MM.1S (cell line): ENCODE measurements around the gene GAST.

Experiments used
- DNase-seq: peaks from one replicate; pipeline ENCODE4 v3.0.0-alpha.2; 2015
- H2AFZ ChIP-seq: fragments of 300-600 bp; sonication (generic); 2 replicates; pipeline ENCODE4 v1.6.0; 2016; ENCODE audit warnings: antibody characterized with exemption, low read length
- H3F3A ChIP-seq: fragments of 300-600 bp; sonication (generic); 2 replicates; pipeline ENCODE4 v1.6.1; 2016; ENCODE audit warnings: mild to moderate bottlenecking, antibody characterized with exemption, low read length, moderate library complexity, mixed read lengths; ENCODE audit not compliant: insufficient read depth
- H3K27ac ChIP-seq: fragments of 300-600 bp; sonication (generic); 2 replicates; pipeline ENCODE4 v1.5.1; 2016; ENCODE audit warnings: mild to moderate bottlenecking, low read length
- H3K27me3 ChIP-seq: fragments of 300-600 bp; sonication (generic); replicated peaks from 2 replicates; pipeline ENCODE4 v1.6.0; 2016; ENCODE audit warnings: low read length; ENCODE audit not compliant: insufficient read depth
- H3K36me3 ChIP-seq: fragments of 300-600 bp; sonication (generic); replicated peaks from 2 replicates; pipeline ENCODE4 v1.6.1; 2016; ENCODE audit warnings: mild to moderate bottlenecking, low read length, mixed read lengths; ENCODE audit not compliant: insufficient read depth
- H3K4me1 ChIP-seq: fragments of 300-600 bp; sonication (generic); 2 replicates; pipeline ENCODE4 v1.6.1; 2016; ENCODE audit warnings: low read length, mixed read lengths
- H3K4me2 ChIP-seq: fragments of 300-600 bp; sonication (generic); 2 replicates; pipeline ENCODE4 v1.6.0; 2016; ENCODE audit warnings: low read depth, low read length
- H3K4me3 ChIP-seq: fragments of 300-600 bp; sonication (generic); 2 replicates; pipeline ENCODE4 v1.5.1; 2016; ENCODE audit warnings: low read length, mixed read lengths
- H3K79me2 ChIP-seq: fragments of 300-600 bp; sonication (generic); 2 replicates; pipeline ENCODE4 v1.6.1; 2016; ENCODE audit warnings: mixed run types, low read length, mixed read lengths
- H3K9ac ChIP-seq: fragments of 300-600 bp; sonication (generic); 2 replicates; pipeline ENCODE4 v1.6.1; 2016; ENCODE audit warnings: low read length, mixed read lengths
- H3K9me2 ChIP-seq: fragments of 300-600 bp; sonication (generic); replicated peaks from 2 replicates; pipeline ENCODE4 v1.6.1; 2016; ENCODE audit warnings: mild to moderate bottlenecking, low read length, mixed read lengths; ENCODE audit not compliant: insufficient read depth
- H3K9me3 ChIP-seq: fragments of 300-600 bp; sonication (generic); replicated peaks from 2 replicates; pipeline ENCODE4 v1.6.1; 2016; ENCODE audit warnings: mild to moderate bottlenecking, low read length, mixed read lengths; ENCODE audit not compliant: insufficient read depth
- H4K20me1 ChIP-seq: fragments of 300-600 bp; sonication (generic); 2 replicates; pipeline ENCODE4 v1.6.1; 2016; ENCODE audit warnings: mild to moderate bottlenecking, low read length, moderate library complexity, mixed read lengths; ENCODE audit not compliant: insufficient read depth
- CTCF ChIP-seq: fragments of 300-600 bp; sonication (generic); IDR thresholded peaks from 2 replicates; pipeline ENCODE4 v1.5.1; 2016; ENCODE audit warnings: antibody characterized with exemption, low read length, mixed read lengths
- EZH2 ChIP-seq: fragments of 300-600 bp; sonication (generic); optimal IDR thresholded peaks from 2 replicates; pipeline ENCODE3; 2017; ENCODE audit warnings: low read depth, mild to moderate bottlenecking, antibody characterized with exemption, low read length, mixed read lengths
- EZH2phosphoT487 ChIP-seq: fragments of 300-600 bp; sonication (generic); IDR thresholded peaks from 2 replicates; pipeline ENCODE4 v1.6.1; 2018; ENCODE audit warnings: antibody characterized with exemption, low read length

Gene GAST

GRCh38 chr17:41676058-41676419 lies 36.1 kb upstream of the GAST start:
- Histone ChIP-seq H3K9ac (no peak overlapping the region), H4K20me1 (no peaks in the 10 kb centered on the region), H3F3A (peaks cover 16% of the 10 kb centered on the region), H3K9me2 (no peaks in the 10 kb centered on the region), H3K4me3 (no peak overlapping the region), H3K4me2 (peak overlapping the region; percentile 16; the same call in 1 of the 2 replicates), H2AFZ (no peak overlapping the region), H3K9me3 (no peaks in the 10 kb centered on the region), H3K36me3 (no peaks in the 10 kb centered on the region), H3K27me3 (no peaks in the 10 kb centered on the region), H3K27ac (peak overlapping the region; percentile 36; the same call in 1 of the 2 replicates), H3K4me1 (peaks cover 23% of the 10 kb centered on the region), H3K79me2 (no peaks in the 10 kb centered on the region)
- no peak for TF ChIP-seq EZH2
- no peak for TF ChIP-seq CTCF
- no peak for TF ChIP-seq EZH2phosphoT487
- no peak for DNase-seq

- H3K27me3 ChIP-seq: no peaks in the 10 kb centered on the region
- H3K4me2 ChIP-seq: peak overlapping the region; percentile 80
- H3K36me3 ChIP-seq: no peaks in the 10 kb centered on the region
- peak overlapping the region; percentile 51 for H3K9ac ChIP-seq
- H3K79me2 ChIP-seq: no peaks in the 10 kb centered on the region
- H4K20me1 ChIP-seq: no peaks in the 10 kb centered on the region
- H3K27ac ChIP-seq: peak overlapping the region; percentile 73
- TF ChIP-seq CTCF (no peak), EZH2phosphoT487 (no peak), EZH2 (no peak)
- H3F3A ChIP-seq: peaks cover 16% of the 10 kb centered on the region
- DNase-seq: no peak
- H3K4me3 ChIP-seq: peak overlapping the region; percentile 53
- peak overlapping the region; percentile 67 for H2AFZ ChIP-seq
- peaks cover 23% of the 10 kb centered on the region for H3K4me1 ChIP-seq
- no peaks in the 10 kb centered on the region for H3K9me2 ChIP-seq
- H3K9me3 ChIP-seq: no peaks in the 10 kb centered on the region
These were observed 33.7 kb upstream of the GAST start for GRCh38 chr17:41678411-41678906.

- H3K36me3 ChIP-seq: no peaks in the 10 kb centered on the region
- peak; percentile 87 for DNase-seq
- peak; percentile 46 for TF ChIP-seq CTCF
- TF ChIP-seq EZH2phosphoT487: no peak
- no peaks in the 10 kb centered on the region for H3K9me2 ChIP-seq
- H3K4me1 ChIP-seq: peaks cover 23% of the 10 kb centered on the region
- peak overlapping the region; percentile 67 for H2AFZ ChIP-seq
- no peaks in the 10 kb centered on the region for H4K20me1 ChIP-seq
- peak overlapping the region; percentile 51 for H3K9ac ChIP-seq
- H3K27ac ChIP-seq: peak overlapping the region; percentile 73
- H3K4me3 ChIP-seq: peak overlapping the region; percentile 53
- H3K9me3 ChIP-seq: no peaks in the 10 kb centered on the region
- H3K27me3 ChIP-seq: no peaks in the 10 kb centered on the region
- H3F3A ChIP-seq: peaks cover 16% of the 10 kb centered on the region
- peak overlapping the region; percentile 80 for H3K4me2 ChIP-seq
- H3K79me2 ChIP-seq: no peaks in the 10 kb centered on the region
These were observed 33.0 kb upstream of the GAST start for GRCh38 chr17:41678907-41679739.
